ENCODE results near the gene HOXC10. TPM values are rescaled to one million over a fixed set of nuclear protein-coding genes. Genes with fewer than 3 reads are reported as not detected.

Gene HOXC10
- total RNA-seq, 2 donors from 2014 or later: not detected

GRCh38 chr12:54027442-54027786 is 42.5 kb downstream of the HOXC10 start:
- peaks cover 14% of the 10 kb centered on the region for H3K4me1 Mint-ChIP-seq
- Histone ChIP-seq H3K27ac (ENCODE audit: low read depth, low read length) (no peak overlapping the region), H3K4me1 (ENCODE audit: control insufficient read depth, insufficient read depth, low read length) (no peaks in the 10 kb centered on the region), H3K36me3 (ENCODE audit: control insufficient read depth, insufficient read depth, low read length) (no peaks in the 10 kb centered on the region), H3K27me3 (ENCODE audit: control insufficient read depth, insufficient read depth, low read length, poor library complexity, severe bottlenecking) (peaks cover 100% of the 10 kb centered on the region), H3K9me3 (ENCODE audit: control insufficient read depth, low read length) (no peaks in the 10 kb centered on the region), H3K9ac (ENCODE audit: extremely low read depth, low read length, poor library complexity, severe bottlenecking) (no peak overlapping the region), H3K4me3 (ENCODE audit: low read length) (no peak overlapping the region)
- peaks cover 99% of the 10 kb centered on the region for H3K27me3 Mint-ChIP-seq (ENCODE audit: insufficient read depth)
- H3K4me3 Mint-ChIP-seq: no peak overlapping the region
- no peaks in the 10 kb centered on the region for H3K36me3 Mint-ChIP-seq (ENCODE audit: low read depth)
- no peak for TF ChIP-seq CTCF (conservative IDR thresholded peaks at IDR 0.05)
- peaks cover 2% of the 10 kb centered on the region for H3K9me3 Mint-ChIP-seq
- no peak for DNase-seq
- WGBS, 2 experiments (ENCODE audit: insufficient coverage in 1 of 2, insufficient read length in 1 of 2): 34 to 38% methylated on average over 2 to 3 of the region's 3 CpGs
- H3K27ac Mint-ChIP-seq: no peak overlapping the region

GRCh38 chr12:54028314-54029201 is 43.6 kb downstream of the HOXC10 start, which contains the start of gene HOXC6:
Gene HOXC6, plus strand, starts transcription at chr12:54028440. Its CDS starts 82 bp downstream, at chr12:54028522.
- H3K27ac Mint-ChIP-seq: no peak within 1 kb of the TSS
- peak; percentile 80 for DNase-seq
- H3K4me1 ChIP-seq (ENCODE audit: control insufficient read depth, insufficient read depth, low read length): no peaks in the 10 kb centered on the region
- peaks cover 5% of the 10 kb centered on the region for H3K9me3 ChIP-seq (ENCODE audit: control insufficient read depth, low read length)
- peak within 1 kb of the TSS; percentile 4 for H3K4me3 Mint-ChIP-seq
- H3K9ac ChIP-seq (ENCODE audit: extremely low read depth, low read length, poor library complexity, severe bottlenecking): no peak within 1 kb of the TSS
- H3K4me3 ChIP-seq (ENCODE audit: low read length): no peak within 1 kb of the TSS
- peaks cover 14% of the 10 kb centered on the region for H3K4me1 Mint-ChIP-seq
- no peak within 1 kb of the TSS for H3K27ac ChIP-seq (ENCODE audit: low read depth, low read length)
- no peak for TF ChIP-seq CTCF (conservative IDR thresholded peaks at IDR 0.05)
- WGBS, 2 experiments (ENCODE audit: insufficient coverage in 1 of 2, insufficient read length in 1 of 2): 8 to 17% methylated on average over 14 to 35 of the region's 36 CpGs
- peaks cover 99% of the 10 kb centered on the region for H3K27me3 Mint-ChIP-seq (ENCODE audit: insufficient read depth)
- no peaks in the 10 kb centered on the region for H3K36me3 ChIP-seq (ENCODE audit: control insufficient read depth, insufficient read depth, low read length)
- H3K9me3 Mint-ChIP-seq: peaks cover 3% of the 10 kb centered on the region
- H3K27me3 ChIP-seq (ENCODE audit: control insufficient read depth, insufficient read depth, low read length, poor library complexity, severe bottlenecking): peaks cover 100% of the 10 kb centered on the region
- no peaks in the 10 kb centered on the region for H3K36me3 Mint-ChIP-seq (ENCODE audit: low read depth)

- H3K9me3 ChIP-seq (ENCODE audit: control insufficient read depth, low read length): peaks cover 5% of the 10 kb centered on the region
- H3K27ac ChIP-seq (ENCODE audit: low read depth, low read length): no peak overlapping the region
- Mint-ChIP-seq H3K4me3 (peak overlapping the region; percentile 38), H3K9me3 (peaks cover 3% of the 10 kb centered on the region), H3K27ac (no peak overlapping the region), H3K27me3 (ENCODE audit: insufficient read depth) (peaks cover 97% of the 10 kb centered on the region), H3K36me3 (ENCODE audit: low read depth) (no peaks in the 10 kb centered on the region), H3K4me1 (peaks cover 13% of the 10 kb centered on the region)
- no peaks in the 10 kb centered on the region for H3K36me3 ChIP-seq (ENCODE audit: control insufficient read depth, insufficient read depth, low read length)
- WGBS, 2 experiments (ENCODE audit: insufficient coverage in 1 of 2, insufficient read length in 1 of 2): 3 to 8% methylated on average over 17 to 53 of the region's 53 CpGs
- no peak for TF ChIP-seq CTCF (conservative IDR thresholded peaks at IDR 0.05)
- H3K27me3 ChIP-seq (ENCODE audit: control insufficient read depth, insufficient read depth, low read length, poor library complexity, severe bottlenecking): peaks cover 100% of the 10 kb centered on the region
- H3K4me3 ChIP-seq (ENCODE audit: low read length): no peak overlapping the region
- H3K9ac ChIP-seq (ENCODE audit: extremely low read depth, low read length, poor library complexity, severe bottlenecking): no peak overlapping the region
- peak; percentile 85 for DNase-seq
- H3K4me1 ChIP-seq (ENCODE audit: control insufficient read depth, insufficient read depth, low read length): no peaks in the 10 kb centered on the region
Measured at GRCh38 chr12:54029529-54030441, 44.8 kb downstream of the HOXC10 start.
